ENCODE measurements around the gene RNF182. TPM values are rescaled to one million over a fixed set of nuclear protein-coding genes. Genes with fewer than 3 reads are reported as not detected.

Gene RNF182
- total and polyA plus RNA-seq, 10 donors: 0.02 to 3.6 (median 0.33) TPM; not detected in 3

GRCh38 chr6:13978102-13978640 is 53.4 kb downstream of the RNF182 start:
- no peak overlapping the region for H3K4me3 ChIP-seq
- no peak overlapping the region for H3K27ac ChIP-seq
- no peaks in the 10 kb centered on the region for H3K4me1 ChIP-seq
- H3K27me3 ChIP-seq (replicated peaks in 1 of 7): peaks cover 0 to 28% (median 4%) of the 10 kb centered on the region in 7 donors
- no peak for TF ChIP-seq CTCF (IDR thresholded peaks at IDR 0.05 in 8 of 11, conservative IDR thresholded peaks at IDR 0.05 in 3 of 11)
- no peak for TF ChIP-seq POLR2A (IDR thresholded peaks at IDR 0.05)
- TF ChIP-seq POLR2AphosphoS5 (IDR thresholded peaks at IDR 0.05): no peak
- H3K36me3 ChIP-seq: no peaks in the 10 kb centered on the region
- intact Hi-C loops (cut with DNase I; ENCODE audit: low total_unique reads): no loop called here
- peaks cover 0 to 11% (median 7%) of the 10 kb centered on the region in 8 donors for H3K9me3 ChIP-seq
- no peak for DNase-seq
- WGBS, 5 donors: 77 to 91% (median 90%) methylated on average over 6 of the region's 6 CpGs

GRCh38 chr6:13978787-13979186 is 54.0 kb downstream of the RNF182 start:
- Histone ChIP-seq H3K9me3 (peaks cover 0 to 4% (median under 1%) of the 10 kb centered on the region in 8 donors), H3K4me3 (no peak overlapping the region), H3K36me3 (no peaks in the 10 kb centered on the region), H3K27me3 (replicated peaks in 1 of 7) (peaks cover 0 to 34% (median 4%) of the 10 kb centered on the region in 7 donors), H3K4me1 (no peaks in the 10 kb centered on the region), H3K27ac (no peak overlapping the region)
- WGBS, 5 donors: 67 to 79% (median 71%) methylated on average over 2 of the region's 2 CpGs
- intact Hi-C loops (cut with DNase I; ENCODE audit: low total_unique reads): no loop called here
- no peak for DNase-seq
- TF ChIP-seq CTCF (IDR thresholded peaks at IDR 0.05 in 8 of 11, conservative IDR thresholded peaks at IDR 0.05 in 3 of 11) (no peak), POLR2A (IDR thresholded peaks at IDR 0.05) (no peak), POLR2AphosphoS5 (IDR thresholded peaks at IDR 0.05) (no peak)

- no peaks in the 10 kb centered on the region for H3K9me3 ChIP-seq
- H3K27me3 ChIP-seq (replicated peaks in 1 of 7): peaks cover 0 to 41% (median 5%) of the 10 kb centered on the region in 7 donors
- H3K4me1 ChIP-seq: no peaks in the 10 kb centered on the region
- 80 to 91% (median 85%) methylated on average over 9 of the region's 9 CpGs for WGBS, 5 donors
- no peak for DNase-seq
- no peak overlapping the region for H3K27ac ChIP-seq
- no peak for TF ChIP-seq POLR2A (IDR thresholded peaks at IDR 0.05)
- no peak for TF ChIP-seq CTCF (IDR thresholded peaks at IDR 0.05 in 8 of 11, conservative IDR thresholded peaks at IDR 0.05 in 3 of 11)
- TF ChIP-seq POLR2AphosphoS5 (IDR thresholded peaks at IDR 0.05): no peak
- H3K4me3 ChIP-seq: no peak overlapping the region
- intact Hi-C loops (cut with DNase I; ENCODE audit: low total_unique reads): no loop called here
- no peaks in the 10 kb centered on the region for H3K36me3 ChIP-seq
Measured at GRCh38 chr6:13979284-13980171, 54.8 kb downstream of the RNF182 start.

GRCh38 chr6:13980534-13980933 is 55.8 kb downstream of the RNF182 start:
- no peak for DNase-seq
- no peak overlapping the region for H3K4me3 ChIP-seq
- TF ChIP-seq POLR2AphosphoS5 (IDR thresholded peaks at IDR 0.05) (no peak), POLR2A (IDR thresholded peaks at IDR 0.05) (no peak), CTCF (IDR thresholded peaks at IDR 0.05 in 8 of 11, conservative IDR thresholded peaks at IDR 0.05 in 3 of 11) (no peak)
- H3K9me3 ChIP-seq: no peaks in the 10 kb centered on the region
- WGBS, 5 donors: 65 to 92% (median 83%) methylated on average over 4 of the region's 4 CpGs
- no peaks in the 10 kb centered on the region for H3K36me3 ChIP-seq
- H3K27me3 ChIP-seq (replicated peaks in 1 of 7): peaks cover 0 to 42% (median 3%) of the 10 kb centered on the region in 7 donors
- H3K4me1 ChIP-seq: no peaks in the 10 kb centered on the region
- intact Hi-C loops (cut with DNase I; ENCODE audit: low total_unique reads): no loop called here
- H3K27ac ChIP-seq: no peak overlapping the region
